OCI-LY3 (cell line): ENCODE data around the gene NCAPG2.

Source experiments
- CTCF ChIP-seq: fragments of 200-600, 300-600 bp; sonication (generic); IDR thresholded peaks from 2 replicates; pipeline ENCODE4 v1.5.1; 2014; ENCODE audit warnings: antibody characterized with exemption, low read length, low read depth
- EZH2phosphoT487 ChIP-seq: fragments of 200-600 bp; shearing (Covaris generic); IDR thresholded peaks from 2 replicates; pipeline ENCODE4 v1.6.1; 2018; ENCODE audit warnings: antibody characterized with exemption, mixed run types, low read depth

DNA sequence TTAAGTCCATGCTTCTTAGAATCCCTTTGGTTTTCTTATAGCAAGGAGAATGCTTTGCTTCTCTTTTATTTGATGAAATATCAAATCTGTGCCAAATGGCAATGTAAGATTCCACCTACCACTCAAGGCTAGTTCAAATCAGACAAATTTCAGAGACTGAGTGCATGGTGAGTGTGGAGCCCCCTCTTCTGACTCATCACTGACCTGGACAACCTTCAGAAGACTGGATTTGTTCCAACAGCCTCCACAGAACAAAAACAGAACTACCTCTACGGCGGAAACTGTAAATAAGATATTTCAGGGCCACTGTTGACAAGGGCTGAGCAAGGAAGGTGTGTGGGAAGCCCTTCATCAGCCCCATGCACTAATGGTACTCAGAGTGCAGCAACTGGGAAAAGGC is 21.1 kb downstream of the NCAPG2 start:
- no peak; the same call in 1 of the 2 replicates for TF ChIP-seq CTCF
- no peak for TF ChIP-seq EZH2phosphoT487
